Measurements from ENCODE around the gene SSBP3.

The SSBP3 gene

GRCh38 chr1:54259546-54260140, 146.6 kb downstream of the SSBP3 start:
- DNase-seq (ENCODE audit: extremely low spot score, insufficient read length, low read depth): no peak

DNA sequence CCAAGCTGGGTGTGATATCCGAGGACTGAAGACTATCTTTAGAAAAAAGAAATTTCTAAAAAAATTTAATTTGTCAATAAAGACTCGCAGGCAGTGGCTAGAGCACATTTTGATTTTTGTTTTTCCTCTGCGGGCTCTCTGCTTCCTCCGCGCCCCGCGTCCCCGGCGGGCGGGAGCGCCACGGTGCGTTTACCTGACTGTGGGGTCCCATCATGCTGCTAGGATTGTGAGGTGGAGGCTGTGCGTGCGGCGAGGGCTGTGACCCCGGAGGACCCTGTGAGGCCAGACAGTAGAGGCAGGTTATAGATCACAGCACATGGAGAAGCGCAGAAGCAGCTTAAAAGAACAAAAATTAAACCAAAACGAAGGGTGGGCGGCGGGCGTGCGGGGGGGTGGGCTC, 148.3 kb downstream of the SSBP3 start:
- FAIRE-seq (no peak), DNase-seq (ENCODE audit: extremely low spot score, insufficient read length, low read depth) (no peak)

More at GRCh38 chr1:54259546-54260140, 146.6 kb downstream of the SSBP3 start:
- no peak for FAIRE-seq

DNA sequence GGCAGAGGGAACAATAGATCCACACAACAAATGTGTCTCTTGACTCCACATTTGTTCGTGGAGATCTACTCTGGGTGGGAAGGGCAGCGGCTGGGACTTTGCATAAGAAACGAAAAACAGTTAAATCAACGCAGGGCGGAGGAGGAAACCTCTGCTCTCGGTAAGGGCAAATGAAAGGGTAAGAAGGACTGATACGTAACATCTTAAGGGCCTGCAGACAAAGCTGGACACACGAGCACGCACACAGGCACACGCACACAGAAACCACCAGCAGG, 148.9 kb downstream of the SSBP3 start:
- DNase-seq (ENCODE audit: extremely low spot score, insufficient read length, low read depth): no peak
- no peak for FAIRE-seq

GRCh38 chr1:54256522-54257345, 149.5 kb downstream of the SSBP3 start:
- no peak for DNase-seq (ENCODE audit: extremely low spot score, insufficient read length, low read depth)

DNA sequence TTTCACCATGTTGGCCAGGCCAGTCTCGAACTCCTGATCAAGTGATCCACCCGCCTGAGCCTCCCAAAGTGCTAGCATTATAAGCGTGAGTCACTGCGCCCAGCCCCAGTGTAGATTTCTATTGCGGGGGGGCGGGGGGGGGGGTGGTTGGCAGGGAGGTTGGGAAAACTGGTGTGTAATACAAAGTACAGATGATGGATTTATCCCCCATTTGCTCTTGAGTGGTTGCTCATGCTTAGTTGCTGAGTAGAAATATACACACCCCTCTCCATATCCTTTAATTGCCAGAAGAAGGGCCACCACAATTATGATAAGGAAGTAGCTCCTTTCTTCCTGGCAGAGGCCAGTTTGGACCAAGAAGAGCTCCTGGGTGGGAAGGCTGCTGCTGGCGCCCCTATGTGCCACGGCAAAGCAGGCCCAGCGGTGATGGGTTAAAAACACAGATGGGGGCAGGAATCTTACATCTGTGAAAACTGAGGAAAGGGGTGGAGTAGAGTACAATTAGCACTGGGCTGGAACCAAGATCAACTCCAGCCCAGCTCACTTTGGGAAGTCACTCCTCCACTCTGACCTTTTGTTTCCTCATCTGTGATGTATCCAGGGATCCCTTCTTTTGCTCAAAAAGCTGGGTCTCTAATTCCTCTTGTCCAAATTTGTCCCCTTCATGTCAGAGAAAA, 151.0 kb downstream of the SSBP3 start:
- DNase-seq (ENCODE audit: extremely low spot score, insufficient read length, low read depth): no peak
- FAIRE-seq: no peak

More at GRCh38 chr1:54256522-54257345, 149.5 kb downstream of the SSBP3 start:
- FAIRE-seq: no peak

GRCh38 chr1:54254055-54254454, 152.1 kb downstream of the SSBP3 start:
- no peak for DNase-seq (ENCODE audit: extremely low spot score, insufficient read length, low read depth)
- FAIRE-seq: no peak

GRCh38 chr1:54253480-54253879, 152.7 kb downstream of the SSBP3 start:
- FAIRE-seq (no peak), DNase-seq (ENCODE audit: extremely low spot score, insufficient read length, low read depth) (no peak)

- no peak for DNase-seq (ENCODE audit: extremely low spot score, insufficient read length, low read depth)
- FAIRE-seq: no peak
These were observed 153.7 kb downstream of the SSBP3 start for GRCh38 chr1:54252371-54252936.

DNA sequence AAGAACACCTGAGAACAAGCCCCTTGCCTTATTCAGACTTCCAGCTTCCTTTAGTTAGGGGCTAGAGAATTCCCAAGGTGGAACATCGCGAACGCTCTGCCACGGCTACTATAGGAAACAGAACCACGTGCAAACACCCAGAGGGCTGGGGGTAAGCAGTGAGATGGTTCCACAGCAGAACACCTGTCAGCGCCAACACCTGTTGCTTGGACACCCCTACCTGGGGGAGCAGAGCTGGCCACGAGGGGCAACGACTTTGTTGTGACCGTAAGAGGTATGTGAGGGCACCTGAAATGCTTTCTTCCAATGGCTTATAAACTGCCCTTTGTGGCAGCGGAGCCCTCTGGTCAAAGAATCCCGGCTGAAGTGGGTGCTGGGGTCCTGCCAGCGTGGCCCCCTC, 155.5 kb downstream of the SSBP3 start:
- FAIRE-seq (no peak), DNase-seq (ENCODE audit: extremely low spot score, insufficient read length, low read depth) (no peak)

DNA sequence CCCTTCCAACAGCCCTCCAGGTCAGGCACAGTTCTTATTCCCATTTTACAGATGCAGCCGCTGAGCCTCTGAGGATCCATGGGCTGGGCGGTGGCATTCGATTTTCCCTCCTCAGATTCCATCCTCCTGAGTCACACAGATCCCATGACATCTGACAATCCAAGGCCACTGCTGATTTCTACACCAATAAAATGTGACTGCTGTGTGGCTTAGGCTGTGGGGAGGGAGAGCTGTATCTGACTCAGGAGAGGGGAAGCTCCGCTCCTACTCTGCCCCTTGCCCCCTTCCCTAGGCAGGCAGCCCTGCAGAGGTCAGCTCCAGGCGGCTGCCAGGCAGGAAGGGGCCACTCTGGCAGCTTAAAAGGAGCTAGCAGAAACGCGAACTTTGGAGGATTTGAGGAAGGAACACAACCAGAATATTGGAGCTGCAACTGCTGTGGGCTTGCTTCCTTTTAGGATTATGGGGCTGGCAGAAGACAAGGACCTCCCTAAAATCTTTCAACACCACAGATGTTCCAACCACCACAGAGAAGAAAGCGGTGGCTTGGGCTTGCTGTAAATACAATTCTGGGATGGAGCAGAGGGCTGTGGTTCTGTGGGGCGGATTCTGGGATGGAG, 156.3 kb downstream of the SSBP3 start:
- DNase-seq (ENCODE audit: extremely low spot score, insufficient read length, low read depth): no peak
- FAIRE-seq: no peak

DNA sequence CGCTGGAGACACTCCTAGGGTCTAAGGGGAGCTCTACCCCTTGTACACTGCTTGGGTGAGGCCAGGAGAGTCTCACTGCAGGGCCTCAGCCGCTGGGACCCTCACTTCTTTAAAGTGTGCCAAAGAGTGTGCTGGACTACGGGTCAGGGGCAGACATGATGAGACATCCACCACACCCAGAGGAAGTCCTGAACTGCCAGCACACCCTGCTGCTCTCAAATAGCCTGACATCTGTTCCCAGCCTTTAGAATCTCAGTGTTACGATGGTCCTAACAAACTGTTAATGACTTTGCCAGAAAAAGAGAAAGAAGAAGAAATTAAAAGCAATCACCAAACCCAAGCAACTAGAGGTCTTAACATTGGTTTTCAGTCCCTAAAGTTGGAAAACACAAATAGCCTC, 157.2 kb downstream of the SSBP3 start:
- FAIRE-seq: no peak
- no peak for DNase-seq (ENCODE audit: extremely low spot score, insufficient read length, low read depth)

GRCh38 chr1:54247863-54248515, 158.2 kb downstream of the SSBP3 start:
- FAIRE-seq (no peak), DNase-seq (ENCODE audit: extremely low spot score, insufficient read length, low read depth) (no peak)

DNA sequence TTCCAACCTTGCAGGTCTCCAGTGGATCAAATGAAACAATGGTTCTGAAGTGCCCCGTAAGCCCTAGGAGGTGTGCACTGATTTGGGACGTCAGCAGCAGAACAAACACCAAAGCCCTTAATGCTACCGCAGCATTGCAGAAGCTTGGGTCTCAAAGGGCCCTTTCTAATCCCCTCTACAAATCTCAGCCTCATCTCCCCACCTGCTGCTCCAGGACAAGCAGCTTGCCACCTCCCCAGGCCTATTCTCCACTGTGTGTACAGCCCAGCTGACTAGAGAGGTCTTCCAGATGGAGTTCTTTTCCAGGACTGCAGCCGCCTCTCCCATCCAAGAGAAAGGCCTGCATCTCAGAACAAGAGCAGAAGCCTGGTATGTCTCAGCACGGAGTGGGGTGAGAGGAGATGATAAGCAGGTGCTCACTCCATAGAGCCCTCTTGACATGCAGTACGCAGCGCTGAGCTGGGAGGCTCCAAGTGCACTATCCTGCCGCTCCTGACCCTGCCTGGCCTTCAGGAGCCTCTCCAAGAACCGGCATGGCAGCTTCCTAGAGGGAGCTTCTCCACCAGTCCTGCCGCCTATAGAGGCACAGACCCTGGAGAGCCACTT, 160.0 kb downstream of the SSBP3 start:
- DNase-seq (ENCODE audit: extremely low spot score, insufficient read length, low read depth) (no peak), FAIRE-seq (no peak)

GRCh38 chr1:54245501-54245900, 160.7 kb downstream of the SSBP3 start:
- FAIRE-seq (no peak), DNase-seq (ENCODE audit: extremely low spot score, insufficient read length, low read depth) (no peak)

DNA sequence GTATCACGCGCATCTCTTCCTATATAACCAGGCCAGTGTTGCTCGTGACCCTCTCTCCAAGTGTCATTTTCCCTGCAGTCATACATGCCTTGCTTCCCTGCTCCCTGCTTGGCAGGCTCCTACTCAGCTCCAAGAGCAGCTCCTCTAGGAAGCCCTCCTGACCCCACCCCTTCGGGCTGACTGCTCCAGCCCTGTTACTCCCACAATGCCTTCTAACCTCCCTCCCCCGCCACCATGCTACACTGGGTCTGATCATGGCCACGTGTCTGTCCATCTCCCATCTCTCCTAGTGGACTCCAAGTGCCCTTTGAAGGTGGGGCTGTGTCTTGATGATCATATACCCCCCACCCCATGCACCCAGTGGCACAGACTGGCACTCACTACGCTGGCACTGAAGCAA, 161.5 kb downstream of the SSBP3 start:
- FAIRE-seq (no peak), DNase-seq (ENCODE audit: extremely low spot score, insufficient read length, low read depth) (no peak)

DNA sequence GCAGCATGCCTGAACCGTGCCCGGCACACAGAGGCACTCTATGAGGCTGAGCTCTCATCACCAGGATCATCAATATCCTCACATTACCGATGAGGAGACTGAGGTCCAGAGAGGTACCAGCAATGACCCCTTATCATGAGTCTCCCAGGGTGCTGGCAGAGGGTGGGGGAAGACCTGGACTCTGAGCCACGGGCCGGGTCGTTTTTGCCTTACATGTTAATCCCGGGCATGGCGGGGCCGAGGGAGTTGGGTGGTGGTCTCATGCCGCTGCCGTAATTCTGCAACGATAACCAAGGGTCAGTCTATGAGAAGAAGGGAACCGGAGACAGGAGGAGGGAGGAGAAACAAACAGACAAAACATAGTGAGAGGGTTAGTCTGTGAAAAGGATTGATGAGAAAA, 163.2 kb downstream of the SSBP3 start:
- FAIRE-seq: no peak
- DNase-seq (ENCODE audit: extremely low spot score, insufficient read length, low read depth): no peak

DNA sequence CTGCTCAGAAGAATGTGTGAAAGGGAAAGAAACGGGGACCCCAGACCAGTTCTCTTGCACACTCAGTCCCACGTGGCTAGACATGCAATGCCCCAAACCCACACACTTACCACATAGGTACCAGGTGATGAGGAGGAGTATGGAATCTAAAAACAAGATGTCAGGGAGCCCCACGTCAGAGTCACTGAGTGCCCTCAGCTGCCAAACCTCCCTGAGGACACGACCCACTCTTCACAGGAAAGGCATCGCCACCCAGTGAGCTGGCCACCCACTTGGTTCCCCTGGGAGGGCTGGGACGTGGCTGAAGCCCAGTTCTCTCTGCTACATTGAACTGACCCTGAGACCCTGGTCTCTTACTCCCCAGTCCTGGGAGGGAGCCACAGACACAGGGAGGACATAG, 164.8 kb downstream of the SSBP3 start:
- DNase-seq (ENCODE audit: extremely low spot score, insufficient read length, low read depth) (no peak), FAIRE-seq (no peak)

DNA sequence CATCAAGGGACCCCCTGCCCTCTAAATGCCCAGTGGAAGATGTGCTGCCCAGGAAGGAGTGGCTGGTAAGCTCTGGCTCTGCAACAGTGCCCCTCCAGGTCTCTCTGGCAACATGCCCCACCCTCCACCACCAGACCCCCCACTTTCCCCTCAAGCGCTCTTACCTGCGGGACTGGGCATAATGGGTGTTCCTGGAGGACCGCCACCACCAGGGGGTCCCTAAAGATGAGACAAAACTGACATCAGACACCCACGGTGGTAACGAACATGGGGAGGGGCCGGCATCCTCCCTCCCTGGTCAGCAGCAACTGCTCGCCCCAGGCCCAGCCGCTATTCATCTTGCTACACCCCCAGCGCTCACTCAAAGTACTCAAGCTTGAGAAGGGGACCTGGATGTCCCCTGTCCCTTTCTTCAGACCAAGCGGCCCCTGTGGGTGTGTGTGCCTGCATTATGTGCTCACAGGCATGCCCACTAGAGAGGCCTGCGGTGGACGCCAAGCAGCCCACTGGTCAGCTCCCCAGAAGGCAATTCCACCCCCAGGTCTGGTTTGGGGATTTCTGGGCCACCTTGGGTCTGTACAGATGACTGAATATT, 165.4 kb downstream of the SSBP3 start:
- FAIRE-seq: no peak

GRCh38 chr1:54239631-54240031, 166.6 kb downstream of the SSBP3 start:
- DNase-seq (ENCODE audit: extremely low spot score, insufficient read length, low read depth) (no peak), FAIRE-seq (no peak)

More for the DNA sequence above, 165.4 kb downstream of the SSBP3 start:
- DNase-seq (ENCODE audit: extremely low spot score, insufficient read length, low read depth): no peak
